ENCODE results near the gene GRID1. TPM values are rescaled to one million over a fixed set of nuclear protein-coding genes. Genes with fewer than 3 reads are reported as not detected.

Gene GRID1
- total RNA-seq, 2 donors from 2014 or later, result 0.27 to 0.85 TPM

GRCh38 chr10:86357676-86358075 is 8.9 kb downstream of the GRID1 start:
- H3K9me3 ChIP-seq, result no peaks in the 10 kb centered on the region
- no peak for DNase-seq (ENCODE audit: low spot score)
- ATAC-seq (ENCODE audit: insufficient number of reproducible peaks, low FRiP score, low read depth), result no peak
- no peaks in the 10 kb centered on the region for H3K27me3 ChIP-seq (replicated peaks; ENCODE audit: insufficient read depth)
- no peaks in the 10 kb centered on the region for H3K36me3 ChIP-seq
- no peak overlapping the region for H3K4me3 ChIP-seq
- TF ChIP-seq, protein P1, sequence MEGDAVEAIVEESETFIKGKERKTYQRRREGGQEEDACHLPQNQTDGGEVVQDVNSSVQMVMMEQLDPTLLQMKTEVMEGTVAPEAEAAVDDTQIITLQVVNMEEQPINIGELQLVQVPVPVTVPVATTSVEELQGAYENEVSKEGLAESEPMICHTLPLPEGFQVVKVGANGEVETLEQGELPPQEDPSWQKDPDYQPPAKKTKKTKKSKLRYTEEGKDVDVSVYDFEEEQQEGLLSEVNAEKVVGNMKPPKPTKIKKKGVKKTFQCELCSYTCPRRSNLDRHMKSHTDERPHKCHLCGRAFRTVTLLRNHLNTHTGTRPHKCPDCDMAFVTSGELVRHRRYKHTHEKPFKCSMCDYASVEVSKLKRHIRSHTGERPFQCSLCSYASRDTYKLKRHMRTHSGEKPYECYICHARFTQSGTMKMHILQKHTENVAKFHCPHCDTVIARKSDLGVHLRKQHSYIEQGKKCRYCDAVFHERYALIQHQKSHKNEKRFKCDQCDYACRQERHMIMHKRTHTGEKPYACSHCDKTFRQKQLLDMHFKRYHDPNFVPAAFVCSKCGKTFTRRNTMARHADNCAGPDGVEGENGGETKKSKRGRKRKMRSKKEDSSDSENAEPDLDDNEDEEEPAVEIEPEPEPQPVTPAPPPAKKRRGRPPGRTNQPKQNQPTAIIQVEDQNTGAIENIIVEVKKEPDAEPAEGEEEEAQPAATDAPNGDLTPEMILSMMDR (IDR thresholded peaks at IDR 0.05), result no peak
- peaks cover 6 to 10% of the 10 kb centered on the region in 2 donors for H3K4me1 ChIP-seq (ENCODE audit: control insufficient read depth in 1 of 2, low read depth in 2 of 2)
- no peak overlapping the region for H3K27ac ChIP-seq

DNA sequence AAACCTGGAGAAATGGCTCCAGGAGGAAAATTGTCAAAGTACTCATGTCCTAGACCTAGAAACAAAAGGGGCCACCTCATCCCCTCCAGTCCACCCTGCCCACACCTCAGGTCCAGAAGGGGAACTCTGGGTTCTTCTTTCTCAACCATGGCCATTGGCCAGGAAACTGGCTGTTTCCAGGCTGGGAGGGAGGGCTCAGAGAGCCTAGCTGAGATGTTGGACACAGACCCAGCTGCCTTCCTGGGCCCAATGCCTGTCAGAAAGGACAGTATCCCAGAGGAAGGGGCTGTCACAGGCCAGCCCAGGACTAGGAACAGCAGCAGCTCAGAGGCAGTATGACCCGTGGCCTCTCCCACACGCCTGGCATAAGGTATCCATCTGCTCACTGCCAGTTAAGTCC is 9.6 kb downstream of the GRID1 start:
- H3K9me3 ChIP-seq, result no peaks in the 10 kb centered on the region
- no peak overlapping the region for H3K4me3 ChIP-seq
- H3K27ac ChIP-seq, result no peak overlapping the region
- DNase-seq (ENCODE audit: low spot score) (no peak), ATAC-seq (ENCODE audit: insufficient number of reproducible peaks, low FRiP score, low read depth) (no peak)
- no peaks in the 10 kb centered on the region for H3K36me3 ChIP-seq
- TF ChIP-seq, protein P1 (IDR thresholded peaks at IDR 0.05), result no peak
- peaks cover 6 to 10% of the 10 kb centered on the region in 2 donors for H3K4me1 ChIP-seq (ENCODE audit: control insufficient read depth in 1 of 2, low read depth in 2 of 2)
- no peaks in the 10 kb centered on the region for H3K27me3 ChIP-seq (replicated peaks; ENCODE audit: insufficient read depth)

DNA sequence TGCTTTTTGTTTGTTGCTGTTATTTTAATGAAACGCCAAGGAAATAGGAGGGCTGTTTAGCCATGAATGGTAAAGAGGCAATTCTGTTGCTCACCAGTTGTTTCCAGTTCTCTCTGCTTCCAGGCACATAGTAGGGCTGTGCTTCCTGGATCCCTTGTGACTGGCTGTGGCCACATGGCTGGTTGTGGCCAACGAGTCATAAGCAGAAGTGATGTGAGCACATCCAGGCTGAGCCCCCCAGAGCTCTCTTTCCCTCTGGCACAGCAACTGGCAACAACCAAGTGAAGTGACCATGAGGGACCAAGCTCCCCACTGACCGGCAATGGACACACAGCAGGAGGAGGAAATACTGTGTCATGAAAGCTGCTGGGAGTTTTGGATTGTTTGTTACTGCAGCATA is 10.3 kb downstream of the GRID1 start:
- no peak for DNase-seq (ENCODE audit: low spot score)
- TF ChIP-seq, protein P1 (IDR thresholded peaks at IDR 0.05), result no peak
- ATAC-seq (ENCODE audit: insufficient number of reproducible peaks, low FRiP score, low read depth), result no peak
- Histone ChIP-seq H3K4me1 (ENCODE audit: control insufficient read depth in 1 of 2, low read depth in 2 of 2) (peaks cover 6 to 9% of the 10 kb centered on the region in 2 donors), H3K27ac (no peak overlapping the region), H3K9me3 (no peaks in the 10 kb centered on the region), H3K36me3 (no peaks in the 10 kb centered on the region), H3K27me3 (replicated peaks; ENCODE audit: insufficient read depth) (no peaks in the 10 kb centered on the region), H3K4me3 (no peak overlapping the region)

GRCh38 chr10:86355571-86356038 is 11.0 kb downstream of the GRID1 start:
- ATAC-seq (ENCODE audit: insufficient number of reproducible peaks, low FRiP score, low read depth) (no peak), DNase-seq (ENCODE audit: low spot score) (no peak)

GRCh38 chr10:86354761-86355540 is 11.6 kb downstream of the GRID1 start:
- H3K36me3 ChIP-seq, result no peaks in the 10 kb centered on the region
- ATAC-seq (ENCODE audit: insufficient number of reproducible peaks, low FRiP score, low read depth) (no peak), DNase-seq (ENCODE audit: low spot score) (no peak)

More at GRCh38 chr10:86355571-86356038, 11.0 kb downstream of the GRID1 start:
- H3K27me3 ChIP-seq (replicated peaks; ENCODE audit: insufficient read depth), result no peaks in the 10 kb centered on the region
- no peak overlapping the region for H3K4me3 ChIP-seq
- H3K36me3 ChIP-seq, result no peaks in the 10 kb centered on the region
- no peaks in the 10 kb centered on the region for H3K9me3 ChIP-seq
- peaks cover 2 to 4% of the 10 kb centered on the region in 2 donors for H3K4me1 ChIP-seq (ENCODE audit: control insufficient read depth in 1 of 2, low read depth in 2 of 2)
- TF ChIP-seq, protein P1 (IDR thresholded peaks at IDR 0.05), result no peak
- H3K27ac ChIP-seq, result no peak overlapping the region

More at GRCh38 chr10:86354761-86355540, 11.6 kb downstream of the GRID1 start:
- TF ChIP-seq, protein P1 (IDR thresholded peaks at IDR 0.05), result no peak
- Histone ChIP-seq H3K27me3 (replicated peaks; ENCODE audit: insufficient read depth) (no peaks in the 10 kb centered on the region), H3K27ac (no peak overlapping the region), H3K9me3 (no peaks in the 10 kb centered on the region), H3K4me1 (ENCODE audit: control insufficient read depth in 1 of 2, low read depth in 2 of 2) (no peaks in the 10 kb centered on the region), H3K4me3 (no peak overlapping the region)
